ENCODE results near the gene ADAMTS9.

DNA sequence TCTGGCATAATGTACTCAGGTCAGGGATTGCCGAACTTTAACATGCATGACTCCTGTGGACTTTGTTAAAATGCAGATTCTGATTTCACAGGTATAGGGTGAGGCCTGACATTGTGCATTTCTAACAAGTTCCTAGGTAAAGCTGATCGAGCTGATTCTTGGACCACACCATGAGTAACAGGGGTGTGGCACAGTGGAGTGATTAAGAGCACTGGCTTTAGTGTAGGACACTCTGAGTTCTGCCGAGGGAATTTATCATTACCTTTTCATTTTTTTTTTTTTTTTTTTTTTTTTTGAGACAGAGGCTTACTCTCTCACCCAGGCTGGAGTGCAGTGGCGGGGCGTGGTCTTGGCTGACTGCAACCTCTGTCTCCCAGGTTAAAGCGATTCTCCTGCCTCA is 169.3 kb downstream of the ADAMTS9 start:
- TF ChIP-seq POLR2AphosphoS5 (IDR thresholded peaks at IDR 0.05; ENCODE audit: low read depth, low read length) (no peak), POLR2A (IDR thresholded peaks at IDR 0.05; ENCODE audit: low read depth, low read length) (no peak), TAF1 (IDR thresholded peaks at IDR 0.05; ENCODE audit: low read depth, low read length) (no peak), POU2F2 (IDR thresholded peaks at IDR 0.05; ENCODE audit: low read depth, low read length) (no peak)
